ENCODE measurements around the gene MT1HL1. TPM values are rescaled to one million over a fixed set of nuclear protein-coding genes. Genes with fewer than 3 reads are reported as not detected.
A peak's percentile ranks its signal among the peaks of the same experiment; 100 is the strongest.

The MT1HL1 gene
- total and polyA plus RNA-seq, 4 donors = 0.78 TPM; not detected in 3

DNA sequence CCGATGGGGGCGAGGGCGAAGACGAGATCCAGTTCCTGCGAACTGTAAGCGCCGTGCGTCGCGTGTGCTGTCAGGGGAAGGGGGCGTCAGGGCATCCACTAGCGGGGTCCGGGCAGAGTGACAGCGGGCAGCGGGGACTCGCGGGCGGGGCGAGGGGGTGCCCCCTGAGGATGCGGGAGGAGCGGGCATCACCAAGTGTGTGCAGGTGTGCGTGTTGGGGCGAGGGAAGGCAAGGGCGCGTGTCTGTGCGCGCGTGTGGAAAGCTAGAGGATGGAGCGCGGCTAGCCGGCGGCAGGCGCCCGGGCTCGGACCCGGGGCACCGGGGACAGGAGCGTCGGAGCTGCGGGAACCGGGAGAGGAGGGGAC lies 38.3 kb upstream of the MT1HL1 start:
- Histone ChIP-seq H3K36me3 (ENCODE audit: control insufficient read depth in 4 of 4, insufficient read depth in 3 of 4, low read depth in 1 of 4, low read length in 3 of 4) (no peaks in the 10 kb centered on the region), H3K9ac (ENCODE audit: low read depth in 1 of 2, low read length in 2 of 2) (no peak overlapping the region), H3K9me3 (ENCODE audit: control insufficient read depth in 4 of 4, low read length in 3 of 4) (peaks cover 0 to 6% (median 0%) of the 10 kb centered on the region in 4 donors), H3K4me3 (ENCODE audit: low read depth in 1 of 3, low read length in 3 of 3) (peak overlapping the region in 1 of 3 donors; percentile 45), H3K27ac (ENCODE audit: low read depth in 1 of 2, low read length in 2 of 2) (no peak overlapping the region), H3K27me3 (ENCODE audit: control insufficient read depth in 4 of 4, insufficient read depth in 4 of 4, low read length in 3 of 4) (peaks cover 0 to 24% (median 12%) of the 10 kb centered on the region in 4 donors), H3K4me1 (ENCODE audit: control insufficient read depth in 4 of 4, insufficient read depth in 4 of 4, low read length in 3 of 4) (peaks cover 4 to 12% (median 10%) of the 10 kb centered on the region in 4 donors)
- no peak for TF ChIP-seq FOXA2 (IDR thresholded peaks at IDR 0.05)
- TF ChIP-seq, protein P1, sequence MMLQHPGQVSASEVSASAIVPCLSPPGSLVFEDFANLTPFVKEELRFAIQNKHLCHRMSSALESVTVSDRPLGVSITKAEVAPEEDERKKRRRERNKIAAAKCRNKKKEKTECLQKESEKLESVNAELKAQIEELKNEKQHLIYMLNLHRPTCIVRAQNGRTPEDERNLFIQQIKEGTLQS (IDR thresholded peaks at IDR 0.05) = no peak
- TF ChIP-seq HNF4G (IDR thresholded peaks at IDR 0.05) = no peak
- TF ChIP-seq GABPA (IDR thresholded peaks at IDR 0.05 in 1 of 2, conservative IDR thresholded peaks at IDR 0.05 in 1 of 2) = no peak
- TF ChIP-seq JUND (IDR thresholded peaks at IDR 0.05) = no peak
- TF ChIP-seq, protein P2, sequence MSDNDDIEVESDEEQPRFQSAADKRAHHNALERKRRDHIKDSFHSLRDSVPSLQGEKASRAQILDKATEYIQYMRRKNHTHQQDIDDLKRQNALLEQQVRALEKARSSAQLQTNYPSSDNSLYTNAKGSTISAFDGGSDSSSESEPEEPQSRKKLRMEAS (IDR thresholded peaks at IDR 0.05) = no peak
- TF ChIP-seq HNF4A (conservative IDR thresholded peaks at IDR 0.05) = no peak
- TF ChIP-seq RAD21 (IDR thresholded peaks at IDR 0.05) = no peak
- no peak for TF ChIP-seq REST (IDR thresholded peaks at IDR 0.05)
- no peak for TF ChIP-seq FOXA1 (IDR thresholded peaks at IDR 0.05)
- TF ChIP-seq TAF1 (conservative IDR thresholded peaks at IDR 0.05) = no peak
- no peak for TF ChIP-seq CTCF (IDR thresholded peaks at IDR 0.05; ENCODE audit: low read depth, low read length, missing input control)
- TF ChIP-seq, protein P3, sequence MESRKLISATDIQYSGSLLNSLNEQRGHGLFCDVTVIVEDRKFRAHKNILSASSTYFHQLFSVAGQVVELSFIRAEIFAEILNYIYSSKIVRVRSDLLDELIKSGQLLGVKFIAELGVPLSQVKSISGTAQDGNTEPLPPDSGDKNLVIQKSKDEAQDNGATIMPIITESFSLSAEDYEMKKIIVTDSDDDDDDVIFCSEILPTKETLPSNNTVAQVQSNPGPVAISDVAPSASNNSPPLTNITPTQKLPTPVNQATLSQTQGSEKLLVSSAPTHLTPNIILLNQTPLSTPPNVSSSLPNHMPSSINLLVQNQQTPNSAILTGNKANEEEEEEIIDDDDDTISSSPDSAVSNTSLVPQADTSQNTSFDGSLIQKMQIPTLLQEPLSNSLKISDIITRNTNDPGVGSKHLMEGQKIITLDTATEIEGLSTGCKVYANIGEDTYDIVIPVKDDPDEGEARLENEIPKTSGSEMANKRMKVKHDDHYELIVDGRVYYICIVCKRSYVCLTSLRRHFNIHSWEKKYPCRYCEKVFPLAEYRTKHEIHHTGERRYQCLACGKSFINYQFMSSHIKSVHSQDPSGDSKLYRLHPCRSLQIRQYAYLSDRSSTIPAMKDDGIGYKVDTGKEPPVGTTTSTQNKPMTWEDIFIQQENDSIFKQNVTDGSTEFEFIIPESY (IDR thresholded peaks at IDR 0.05) = no peak
- TF ChIP-seq RXRA (IDR thresholded peaks at IDR 0.05) = no peak
- no peak for TF ChIP-seq SP1 (IDR thresholded peaks at IDR 0.05)
- no peak for TF ChIP-seq YY1 (IDR thresholded peaks at IDR 0.05)
- WGBS = 2% methylated on average over 41 of the region's 41 CpGs
- DNase-seq (ENCODE audit: low spot score) = no peak
